ENCODE data around the gene ZNF516. TPM values are rescaled to one million over a fixed set of nuclear protein-coding genes. Genes with fewer than 3 reads are reported as not detected.

ZNF516 gene
- total RNA-seq, 1 donor: 16.3 TPM

DNA sequence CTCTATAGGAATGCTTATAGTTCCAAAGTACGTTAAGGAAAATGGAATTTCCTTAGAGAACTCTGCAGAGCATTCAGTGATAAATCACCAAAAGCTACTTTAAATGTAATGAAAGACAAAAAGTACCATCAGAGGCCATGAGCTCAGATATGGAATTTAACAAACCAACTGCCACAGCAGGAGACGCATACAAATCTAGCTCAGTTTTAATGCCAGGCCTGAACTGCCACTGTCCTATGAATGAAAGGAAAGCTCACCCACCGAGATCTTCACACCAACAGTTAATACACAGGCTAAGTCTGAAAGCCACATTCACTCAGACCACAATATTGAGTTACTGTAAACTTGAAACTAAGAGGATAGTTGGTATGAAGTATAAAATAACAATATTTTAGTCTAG, 126.8 kb downstream of the ZNF516 start:
- Histone ChIP-seq H3K79me2 (ENCODE audit: insufficient read depth, low read length) (no peaks in the 10 kb centered on the region), H3K4me3 (ENCODE audit: insufficient read depth, low read length) (no peak overlapping the region)
- TF ChIP-seq, protein P1, sequence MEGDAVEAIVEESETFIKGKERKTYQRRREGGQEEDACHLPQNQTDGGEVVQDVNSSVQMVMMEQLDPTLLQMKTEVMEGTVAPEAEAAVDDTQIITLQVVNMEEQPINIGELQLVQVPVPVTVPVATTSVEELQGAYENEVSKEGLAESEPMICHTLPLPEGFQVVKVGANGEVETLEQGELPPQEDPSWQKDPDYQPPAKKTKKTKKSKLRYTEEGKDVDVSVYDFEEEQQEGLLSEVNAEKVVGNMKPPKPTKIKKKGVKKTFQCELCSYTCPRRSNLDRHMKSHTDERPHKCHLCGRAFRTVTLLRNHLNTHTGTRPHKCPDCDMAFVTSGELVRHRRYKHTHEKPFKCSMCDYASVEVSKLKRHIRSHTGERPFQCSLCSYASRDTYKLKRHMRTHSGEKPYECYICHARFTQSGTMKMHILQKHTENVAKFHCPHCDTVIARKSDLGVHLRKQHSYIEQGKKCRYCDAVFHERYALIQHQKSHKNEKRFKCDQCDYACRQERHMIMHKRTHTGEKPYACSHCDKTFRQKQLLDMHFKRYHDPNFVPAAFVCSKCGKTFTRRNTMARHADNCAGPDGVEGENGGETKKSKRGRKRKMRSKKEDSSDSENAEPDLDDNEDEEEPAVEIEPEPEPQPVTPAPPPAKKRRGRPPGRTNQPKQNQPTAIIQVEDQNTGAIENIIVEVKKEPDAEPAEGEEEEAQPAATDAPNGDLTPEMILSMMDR (IDR thresholded peaks at IDR 0.05; ENCODE audit: extremely low read depth, low read depth, low read length): no peak

DNA sequence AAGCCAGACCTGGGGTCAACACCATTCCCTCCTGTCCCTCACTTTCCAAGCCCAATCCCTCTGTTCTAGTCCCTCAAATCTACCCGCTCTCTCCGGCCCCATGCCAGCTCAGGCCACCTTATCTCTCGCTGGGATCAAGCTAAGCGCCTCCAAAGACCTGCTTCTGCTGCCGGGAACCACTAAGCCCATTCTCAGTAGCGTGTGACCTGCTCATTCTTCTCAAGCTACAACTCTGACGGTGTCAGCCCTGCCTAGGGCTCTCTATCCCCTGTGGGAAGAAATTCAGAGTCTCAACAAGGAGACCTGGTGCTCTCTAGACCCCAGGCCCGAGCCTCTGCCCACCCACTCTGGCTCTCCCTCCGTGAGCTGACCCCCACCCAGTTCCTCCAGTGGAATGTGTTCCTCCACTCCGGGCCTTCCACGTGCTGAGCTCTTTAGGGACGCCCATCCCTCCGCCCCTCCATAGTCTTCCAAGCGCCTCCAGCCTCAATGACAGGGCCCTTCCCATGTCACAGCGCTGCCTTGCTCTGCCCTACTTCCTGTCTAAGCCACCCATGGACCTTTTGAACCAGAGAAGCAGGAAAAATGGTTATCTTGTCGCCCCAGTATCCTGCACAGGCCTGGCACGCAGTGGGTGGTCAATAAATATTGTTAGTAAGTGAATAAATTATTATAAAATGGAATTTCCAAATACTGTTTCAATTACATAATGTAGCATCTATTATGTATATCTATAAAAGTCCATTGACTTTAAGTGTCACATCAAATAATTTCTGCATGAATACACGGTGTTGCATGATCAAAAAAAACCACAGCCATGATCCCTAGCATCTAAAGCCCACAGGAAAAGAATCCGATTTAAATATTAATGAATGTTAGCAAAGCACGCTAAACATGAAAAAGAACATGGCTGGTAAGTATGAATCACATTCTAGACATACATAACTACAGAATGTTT, 127.6 kb downstream of the ZNF516 start:
- peaks cover 12% of the 10 kb centered on the region for H3K36me3 ChIP-seq (ENCODE audit: insufficient read depth, low read length)
- H3K27ac ChIP-seq (ENCODE audit: low read depth, low read length): no peak overlapping the region
- no peaks in the 10 kb centered on the region for H3K79me2 ChIP-seq (ENCODE audit: insufficient read depth, low read length)
- no peaks in the 10 kb centered on the region for H4K20me1 ChIP-seq (ENCODE audit: insufficient read depth, low read length)
- no peak overlapping the region for H2AFZ ChIP-seq (ENCODE audit: low read length)
- H3K4me3 ChIP-seq (ENCODE audit: insufficient read depth, low read length): no peak overlapping the region
- DNase-seq (ENCODE audit: insufficient read length, low spot score, missing footprints): no peak
- peaks cover 23% of the 10 kb centered on the region for H3K4me1 ChIP-seq (ENCODE audit: insufficient read depth, low read length)
- TF ChIP-seq, protein P1 (IDR thresholded peaks at IDR 0.05; ENCODE audit: extremely low read depth, low read depth, low read length): no peak
- no peak overlapping the region for H3K4me2 ChIP-seq (ENCODE audit: insufficient read depth, low read length)
- H3K9me3 ChIP-seq (ENCODE audit: low read depth, low read length): no peaks in the 10 kb centered on the region
- no peaks in the 10 kb centered on the region for H3K27me3 ChIP-seq (ENCODE audit: insufficient read depth, low read length)

More for the DNA sequence above, 126.8 kb downstream of the ZNF516 start:
- no peak overlapping the region for H3K4me2 ChIP-seq (ENCODE audit: insufficient read depth, low read length)
- no peaks in the 10 kb centered on the region for H3K9me3 ChIP-seq (ENCODE audit: low read depth, low read length)
- H4K20me1 ChIP-seq (ENCODE audit: insufficient read depth, low read length): no peaks in the 10 kb centered on the region
- DNase-seq (ENCODE audit: insufficient read length, low spot score, missing footprints): no peak
- peaks cover 12% of the 10 kb centered on the region for H3K36me3 ChIP-seq (ENCODE audit: insufficient read depth, low read length)
- H2AFZ ChIP-seq (ENCODE audit: low read length): no peak overlapping the region
- no peak overlapping the region for H3K27ac ChIP-seq (ENCODE audit: low read depth, low read length)
- no peaks in the 10 kb centered on the region for H3K27me3 ChIP-seq (ENCODE audit: insufficient read depth, low read length)
- H3K4me1 ChIP-seq (ENCODE audit: insufficient read depth, low read length): peaks cover 17% of the 10 kb centered on the region

DNA sequence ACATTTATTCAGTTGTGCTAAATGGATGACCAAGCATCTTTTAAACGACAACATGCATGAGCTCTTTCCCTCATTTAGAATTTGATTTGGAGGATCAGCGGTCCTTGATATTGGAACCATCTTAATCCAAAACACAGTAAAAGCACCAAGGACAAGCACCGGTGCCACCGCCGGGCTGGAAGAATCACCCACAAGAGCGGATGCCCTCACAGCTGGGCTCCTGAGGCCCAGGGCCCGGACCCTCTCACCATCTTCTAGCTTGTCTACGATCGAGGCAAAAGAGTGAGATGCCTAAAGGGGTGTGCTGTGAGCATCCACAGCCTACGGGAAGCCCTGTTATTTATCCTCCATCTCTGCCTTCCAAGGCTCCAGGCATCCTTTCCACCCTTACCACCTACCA, 129.5 kb downstream of the ZNF516 start:
- Histone ChIP-seq H2AFZ (ENCODE audit: low read length) (no peak overlapping the region), H3K4me3 (ENCODE audit: insufficient read depth, low read length) (no peak overlapping the region), H4K20me1 (ENCODE audit: insufficient read depth, low read length) (no peaks in the 10 kb centered on the region), H3K9me3 (ENCODE audit: low read depth, low read length) (no peaks in the 10 kb centered on the region), H3K27me3 (ENCODE audit: insufficient read depth, low read length) (no peaks in the 10 kb centered on the region), H3K4me1 (ENCODE audit: insufficient read depth, low read length) (peaks cover 23% of the 10 kb centered on the region), H3K27ac (ENCODE audit: low read depth, low read length) (no peak overlapping the region), H3K36me3 (ENCODE audit: insufficient read depth, low read length) (peaks cover 18% of the 10 kb centered on the region), H3K4me2 (ENCODE audit: insufficient read depth, low read length) (no peak overlapping the region), H3K79me2 (ENCODE audit: insufficient read depth, low read length) (no peaks in the 10 kb centered on the region)
- TF ChIP-seq, protein P1 (IDR thresholded peaks at IDR 0.05; ENCODE audit: extremely low read depth, low read depth, low read length): no peak
- no peak for DNase-seq (ENCODE audit: insufficient read length, low spot score, missing footprints)
